GM13977 (cell line): ENCODE measurements around the gene S100A16.

ENCODE experiments used
- DNase-seq: peaks from one replicate; pipeline ENCODE4 v3.0.0; 2012; ENCODE audit warnings: low spot score
- in situ Hi-C: fragments of 300-500 bp; cut with MboI; formaldehyde crosslinking; loops from one replicate; pipeline ENCODE4 v1.12.0; 2022; ENCODE audit warnings: low sequenced_read_pairs, low pct_unique_long_range_greater_than_20kb, mixed read lengths, inconsistent platforms; ENCODE audit not compliant: unreplicated experiment
- TF ChIP-seq, protein P1 (sequence below): IDR thresholded peaks from 2 replicates; pipeline ENCODE4 v1.5.1; 2012; ENCODE audit warnings: mild to moderate bottlenecking, control low read depth; ENCODE audit not compliant: insufficient read depth; ENCODE audit errors: extremely low read depth, missing control alignments

The S100A16 gene

GRCh38 chr1:153639280-153639679 is 26.3 kb upstream of the S100A16 start:
- in situ Hi-C loops: no loop called here
- TF ChIP-seq, protein P1, sequence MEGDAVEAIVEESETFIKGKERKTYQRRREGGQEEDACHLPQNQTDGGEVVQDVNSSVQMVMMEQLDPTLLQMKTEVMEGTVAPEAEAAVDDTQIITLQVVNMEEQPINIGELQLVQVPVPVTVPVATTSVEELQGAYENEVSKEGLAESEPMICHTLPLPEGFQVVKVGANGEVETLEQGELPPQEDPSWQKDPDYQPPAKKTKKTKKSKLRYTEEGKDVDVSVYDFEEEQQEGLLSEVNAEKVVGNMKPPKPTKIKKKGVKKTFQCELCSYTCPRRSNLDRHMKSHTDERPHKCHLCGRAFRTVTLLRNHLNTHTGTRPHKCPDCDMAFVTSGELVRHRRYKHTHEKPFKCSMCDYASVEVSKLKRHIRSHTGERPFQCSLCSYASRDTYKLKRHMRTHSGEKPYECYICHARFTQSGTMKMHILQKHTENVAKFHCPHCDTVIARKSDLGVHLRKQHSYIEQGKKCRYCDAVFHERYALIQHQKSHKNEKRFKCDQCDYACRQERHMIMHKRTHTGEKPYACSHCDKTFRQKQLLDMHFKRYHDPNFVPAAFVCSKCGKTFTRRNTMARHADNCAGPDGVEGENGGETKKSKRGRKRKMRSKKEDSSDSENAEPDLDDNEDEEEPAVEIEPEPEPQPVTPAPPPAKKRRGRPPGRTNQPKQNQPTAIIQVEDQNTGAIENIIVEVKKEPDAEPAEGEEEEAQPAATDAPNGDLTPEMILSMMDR: no peak

GRCh38 chr1:153638261-153638660 is 25.3 kb upstream of the S100A16 start:
- DNase-seq: no peak
- TF ChIP-seq, protein P1: no peak
- in situ Hi-C loops: no loop called here

More at GRCh38 chr1:153639280-153639679, 26.3 kb upstream of the S100A16 start:
- DNase-seq: no peak

- no peak for DNase-seq
- in situ Hi-C loops: no loop called here
- TF ChIP-seq, protein P1: no peak
Measured at GRCh38 chr1:153636312-153636711, 23.4 kb upstream of the S100A16 start.

DNA sequence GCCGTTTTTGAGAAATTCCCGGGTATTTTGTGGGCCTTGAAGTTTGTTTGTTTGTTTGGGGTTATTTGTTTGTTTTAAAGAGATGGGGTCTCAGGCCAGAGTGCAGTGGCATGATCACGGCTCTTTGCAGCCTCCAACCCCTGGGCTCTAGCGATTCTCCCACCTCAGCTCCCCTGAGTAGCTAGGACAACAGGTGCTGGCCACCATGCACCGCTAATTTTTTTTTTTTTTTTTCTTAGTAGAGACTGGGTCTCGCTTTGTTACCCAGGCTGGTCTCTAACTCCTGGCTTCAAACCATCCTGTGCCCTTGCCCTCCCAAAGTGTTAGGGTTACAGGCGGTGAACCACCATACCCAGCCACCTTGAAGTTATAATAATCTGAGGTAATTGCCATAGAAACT is 22.9 kb upstream of the S100A16 start:
- in situ Hi-C loops: no loop called here
- DNase-seq: no peak
- TF ChIP-seq, protein P1: no peak

DNA sequence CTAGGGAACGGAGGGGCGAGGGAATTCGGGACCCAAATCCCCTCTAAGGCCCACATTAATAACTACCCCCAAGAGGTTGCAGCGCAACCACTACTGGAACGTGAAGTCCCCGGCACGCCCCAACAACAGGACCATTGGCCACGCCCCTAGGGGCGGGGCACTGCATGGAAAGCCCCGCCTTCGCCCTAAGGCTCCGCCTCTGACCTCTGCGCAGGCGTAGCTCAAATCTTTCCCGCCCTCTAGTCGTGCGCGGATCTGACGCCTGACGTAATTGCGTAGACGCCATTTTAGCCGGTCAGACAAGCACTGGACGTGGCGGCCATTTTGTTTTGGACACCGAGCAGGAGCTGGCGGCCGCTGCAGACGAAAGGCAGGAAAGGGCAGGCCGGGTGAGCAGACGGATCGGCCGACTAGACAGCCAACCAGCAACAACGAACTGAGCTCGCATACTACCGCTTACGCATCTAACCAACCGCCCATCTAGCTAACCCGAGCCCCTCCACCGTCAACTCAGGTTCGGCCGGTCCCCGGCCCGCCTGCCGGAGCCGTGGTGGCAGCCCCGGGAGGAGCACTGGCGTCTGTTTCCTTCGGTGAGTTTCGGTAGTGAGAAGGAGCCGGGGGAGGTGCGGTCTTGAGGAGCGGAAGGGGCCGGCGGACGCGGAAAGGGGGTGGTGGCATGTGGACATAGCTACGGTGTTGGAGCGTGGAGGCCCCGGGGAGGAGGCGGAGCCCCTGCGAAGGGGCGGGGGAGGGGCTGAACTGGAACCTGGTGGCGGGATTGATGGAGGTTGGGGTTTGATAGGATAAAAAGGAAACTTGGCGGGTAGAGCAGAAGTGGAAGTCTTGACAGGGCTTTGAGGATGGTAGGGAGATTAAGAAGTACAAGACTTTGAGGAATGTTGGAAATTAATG is 21.1 kb upstream of the S100A16 start, which contains the start of gene CHTOP:
CHTOP (plus strand) TSS at position 313 of the 912 bp plus-strand sequence. CDS start 2,523 bp downstream, outside the sequence.
- TF ChIP-seq, protein P1: no peak
- DNase-seq: peak; percentile 97
- in situ Hi-C loops: no loop called here

GRCh38 chr1:153633161-153633753 is 20.3 kb upstream of the S100A16 start:
- TF ChIP-seq, protein P1: no peak
- in situ Hi-C loops: no loop called here
- no peak for DNase-seq
